Osteoblast (primary cell): ENCODE data around the gene THOC7. TPM values are rescaled to one million over a fixed set of nuclear protein-coding genes. Genes with fewer than 3 reads are reported as not detected.
A peak's percentile ranks its signal among the peaks of the same experiment; 100 is the strongest.

ENCODE experiments used
- DNase-seq: peaks from one replicate; pipeline ENCODE4 v3.0.0; 2011; ENCODE audit warnings: low spot score, mixed read lengths; ENCODE audit not compliant: insufficient read length; ENCODE audit errors: missing footprints
- H2AFZ ChIP-seq: 2 replicates; pipeline ENCODE4 v1.6.0; 2011; ENCODE audit warnings: mild to moderate bottlenecking, low read length
- H3K27ac ChIP-seq: 2 replicates; pipeline ENCODE4 v1.5.1; 2011; ENCODE audit warnings: mild to moderate bottlenecking, low read depth, low read length, moderate library complexity
- H3K27me3 ChIP-seq: 2 replicates; pipeline ENCODE4 v1.6.0; 2012; ENCODE audit warnings: mild to moderate bottlenecking, control low read depth, inconsistent platforms, low read length, moderate library complexity; ENCODE audit not compliant: insufficient read depth
- H3K36me3 ChIP-seq: 2 replicates; pipeline ENCODE4 v1.5.1; 2011; ENCODE audit warnings: mild to moderate bottlenecking, low read length, control low read depth, moderate library complexity; ENCODE audit not compliant: insufficient read depth
- H3K4me1 ChIP-seq: 2 replicates; pipeline ENCODE4 v1.5.1; 2011; ENCODE audit warnings: mild to moderate bottlenecking, low read length, control low read depth, moderate library complexity; ENCODE audit not compliant: insufficient read depth
- H3K4me2 ChIP-seq: 2 replicates; pipeline ENCODE4 v1.6.0; 2011; ENCODE audit warnings: mild to moderate bottlenecking, low read length; ENCODE audit not compliant: insufficient read depth
- H3K4me3 ChIP-seq: fragments of 200-600 bp; sonication (generic); 3 replicates; pipeline ENCODE4 v1.5.1; 2012; ENCODE audit warnings: mild to moderate bottlenecking, low read length, inconsistent platforms; ENCODE audit not compliant: insufficient read depth
- H3K79me2 ChIP-seq: 2 replicates; pipeline ENCODE4 v1.6.0; 2012; ENCODE audit warnings: mild to moderate bottlenecking, low read length, control low read depth, inconsistent platforms; ENCODE audit not compliant: insufficient read depth
- H3K9me3 ChIP-seq: 2 replicates; pipeline ENCODE4 v1.5.1; 2011; ENCODE audit warnings: low read depth, low read length, control low read depth
- H4K20me1 ChIP-seq: 2 replicates; pipeline ENCODE4 v1.6.0; 2012; ENCODE audit warnings: mild to moderate bottlenecking, low read length, control low read depth; ENCODE audit not compliant: insufficient read depth
- total RNA-seq: library from RNA; depleted of rRNA; stranded (reverse); fragments of >200 nt; gene quantifications from 2 replicates; pipeline ENCODE4 v1.2.3, GENCODE V29; 2012
- TF ChIP-seq, protein P1 (sequence below): IDR thresholded peaks from 2 replicates; pipeline ENCODE4 v1.5.1; 2011; ENCODE audit warnings: mild to moderate bottlenecking, low read depth, low read length, moderate library complexity; ENCODE audit errors: extremely low read depth

The THOC7 gene
- total RNA-seq, 1 donor: 42.3 TPM

DNA sequence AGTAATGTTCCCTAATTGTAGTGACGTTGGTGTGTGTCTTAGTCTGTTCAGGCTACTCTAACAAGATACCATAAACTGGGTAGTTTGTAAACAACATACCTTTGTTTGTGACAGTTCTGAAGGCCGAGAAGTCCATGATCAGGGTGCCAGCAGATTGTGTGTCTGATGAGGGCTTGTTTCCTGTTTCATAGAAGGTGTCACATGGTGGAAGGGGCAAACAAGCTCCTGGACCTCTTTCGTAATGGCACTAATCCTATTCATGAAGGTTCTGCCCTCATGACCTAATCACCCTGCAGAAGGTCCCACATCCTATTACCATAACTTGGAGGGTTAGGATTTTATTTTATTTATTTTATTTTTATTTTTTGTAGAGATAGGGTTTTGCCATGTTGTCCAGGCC, 11.2 kb upstream of the THOC7 start:
- Histone ChIP-seq H3K79me2 (peaks cover 83% of the 10 kb centered on the region), H3K4me1 (peaks cover 52% of the 10 kb centered on the region), H2AFZ (no peak overlapping the region), H3K27ac (no peak overlapping the region), H3K4me2 (no peak overlapping the region), H3K36me3 (no peaks in the 10 kb centered on the region), H3K9me3 (no peaks in the 10 kb centered on the region), H4K20me1 (peaks cover 45% of the 10 kb centered on the region), H3K27me3 (no peaks in the 10 kb centered on the region), H3K4me3 (no peak overlapping the region)
- TF ChIP-seq, protein P1, sequence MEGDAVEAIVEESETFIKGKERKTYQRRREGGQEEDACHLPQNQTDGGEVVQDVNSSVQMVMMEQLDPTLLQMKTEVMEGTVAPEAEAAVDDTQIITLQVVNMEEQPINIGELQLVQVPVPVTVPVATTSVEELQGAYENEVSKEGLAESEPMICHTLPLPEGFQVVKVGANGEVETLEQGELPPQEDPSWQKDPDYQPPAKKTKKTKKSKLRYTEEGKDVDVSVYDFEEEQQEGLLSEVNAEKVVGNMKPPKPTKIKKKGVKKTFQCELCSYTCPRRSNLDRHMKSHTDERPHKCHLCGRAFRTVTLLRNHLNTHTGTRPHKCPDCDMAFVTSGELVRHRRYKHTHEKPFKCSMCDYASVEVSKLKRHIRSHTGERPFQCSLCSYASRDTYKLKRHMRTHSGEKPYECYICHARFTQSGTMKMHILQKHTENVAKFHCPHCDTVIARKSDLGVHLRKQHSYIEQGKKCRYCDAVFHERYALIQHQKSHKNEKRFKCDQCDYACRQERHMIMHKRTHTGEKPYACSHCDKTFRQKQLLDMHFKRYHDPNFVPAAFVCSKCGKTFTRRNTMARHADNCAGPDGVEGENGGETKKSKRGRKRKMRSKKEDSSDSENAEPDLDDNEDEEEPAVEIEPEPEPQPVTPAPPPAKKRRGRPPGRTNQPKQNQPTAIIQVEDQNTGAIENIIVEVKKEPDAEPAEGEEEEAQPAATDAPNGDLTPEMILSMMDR: no peak
- no peak for DNase-seq

DNA sequence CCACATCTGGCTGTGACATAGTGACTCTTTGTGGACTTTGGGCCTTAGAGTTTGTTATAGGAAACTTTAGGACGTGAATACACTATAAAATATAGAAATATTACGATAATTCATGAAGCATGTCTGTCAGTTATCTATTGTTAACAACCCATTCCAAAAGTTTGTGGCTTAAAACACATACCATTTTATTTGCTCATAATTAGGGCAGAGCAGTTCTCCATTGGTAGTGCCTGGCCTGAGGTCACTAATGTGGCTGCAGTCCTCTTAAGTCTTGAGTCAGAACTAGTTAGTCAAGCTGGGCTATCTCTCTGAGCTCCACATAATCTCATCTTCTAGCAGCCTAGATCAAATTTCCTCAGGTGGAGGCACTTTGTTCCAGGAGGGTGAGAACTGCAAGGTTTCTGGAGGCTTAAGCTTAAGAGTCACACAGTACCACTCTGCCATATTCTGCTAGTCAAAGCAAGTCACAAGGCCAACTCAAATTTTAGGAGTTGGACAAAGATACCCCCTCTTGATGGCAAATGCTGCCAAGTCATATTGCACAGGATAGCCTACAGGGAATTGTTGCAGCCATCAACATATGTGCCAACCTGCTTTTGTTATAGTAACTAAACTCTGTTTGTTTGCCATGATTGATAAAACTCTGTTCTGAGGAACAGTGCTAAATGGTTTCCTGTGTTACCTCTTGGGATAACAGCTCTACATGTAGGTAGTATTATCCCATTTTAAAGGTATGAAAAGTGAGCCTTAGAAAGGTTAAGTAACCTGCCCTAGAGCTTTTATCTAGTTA, 8.7 kb upstream of the THOC7 start:
- H3K27me3 ChIP-seq: no peaks in the 10 kb centered on the region
- H2AFZ ChIP-seq: no peak overlapping the region
- DNase-seq: peak; percentile 49
- H3K4me3 ChIP-seq: no peak overlapping the region
- peak overlapping the region; percentile 46 for H3K27ac ChIP-seq
- TF ChIP-seq, protein P1: no peak
- H3K4me2 ChIP-seq: peak overlapping the region; percentile 37
- H3K9me3 ChIP-seq: no peaks in the 10 kb centered on the region
- peaks cover 38% of the 10 kb centered on the region for H3K4me1 ChIP-seq
- H4K20me1 ChIP-seq: peaks cover 30% of the 10 kb centered on the region
- no peaks in the 10 kb centered on the region for H3K36me3 ChIP-seq
- peaks cover 87% of the 10 kb centered on the region for H3K79me2 ChIP-seq

GRCh38 chr3:63870615-63871005, 7.0 kb upstream of the THOC7 start:
- Histone ChIP-seq H2AFZ (no peak overlapping the region), H3K4me3 (no peak overlapping the region), H3K79me2 (peaks cover 86% of the 10 kb centered on the region), H3K4me1 (peaks cover 30% of the 10 kb centered on the region), H3K9me3 (no peaks in the 10 kb centered on the region), H3K4me2 (peak overlapping the region; percentile 46), H3K27ac (peak overlapping the region; percentile 21), H4K20me1 (peaks cover 26% of the 10 kb centered on the region), H3K27me3 (no peaks in the 10 kb centered on the region), H3K36me3 (no peaks in the 10 kb centered on the region)
- DNase-seq: no peak
- TF ChIP-seq, protein P1: no peak

DNA sequence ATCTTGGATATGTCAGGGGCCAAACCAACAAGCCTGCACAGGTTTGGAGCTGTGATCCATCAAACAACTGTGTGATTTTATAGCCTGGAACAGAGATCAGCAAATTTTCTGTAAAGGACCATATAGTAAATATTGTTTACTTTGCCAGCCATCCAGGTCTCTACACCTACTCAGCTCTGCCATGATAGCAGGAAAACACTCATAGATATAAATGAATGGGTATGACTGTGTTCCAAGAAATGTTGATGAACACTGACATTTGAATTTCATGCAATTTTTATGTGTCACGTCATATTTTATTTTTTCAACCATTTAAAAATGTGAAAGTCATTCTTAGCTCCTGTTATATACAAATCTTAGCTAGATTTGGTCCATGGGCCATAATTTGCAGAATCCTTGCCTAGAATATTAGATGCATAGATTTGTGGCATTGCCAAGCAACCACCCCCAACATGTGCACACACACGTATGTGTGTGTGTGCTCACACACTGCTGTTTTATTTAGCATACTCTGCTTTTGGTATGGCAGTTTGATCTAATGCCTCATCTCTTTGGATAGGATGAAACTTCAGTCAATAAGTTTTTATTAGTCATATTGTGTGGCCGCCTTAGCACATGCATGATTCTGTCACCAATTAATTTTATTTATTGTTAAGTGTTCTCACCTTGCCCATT, 6.5 kb upstream of the THOC7 start:
- peaks cover 32% of the 10 kb centered on the region for H3K4me1 ChIP-seq
- no peak overlapping the region for H3K4me3 ChIP-seq
- H3K4me2 ChIP-seq: peak overlapping the region; percentile 46
- H3K27ac ChIP-seq: peak overlapping the region; percentile 40
- peaks cover 85% of the 10 kb centered on the region for H3K79me2 ChIP-seq
- H2AFZ ChIP-seq: no peak overlapping the region
- TF ChIP-seq, protein P1: no peak
- DNase-seq: peak; percentile 55
- H4K20me1 ChIP-seq: peaks cover 26% of the 10 kb centered on the region
- no peaks in the 10 kb centered on the region for H3K36me3 ChIP-seq
- no peaks in the 10 kb centered on the region for H3K9me3 ChIP-seq
- H3K27me3 ChIP-seq: no peaks in the 10 kb centered on the region
